ENCODE measurements around the gene MAPT.
"Not testable (repeated sequence)": the region's sequence is repeated elsewhere in the genome, so short reads cannot be mapped to it uniquely, and the experiment has no call there.

MAPT gene

DNA sequence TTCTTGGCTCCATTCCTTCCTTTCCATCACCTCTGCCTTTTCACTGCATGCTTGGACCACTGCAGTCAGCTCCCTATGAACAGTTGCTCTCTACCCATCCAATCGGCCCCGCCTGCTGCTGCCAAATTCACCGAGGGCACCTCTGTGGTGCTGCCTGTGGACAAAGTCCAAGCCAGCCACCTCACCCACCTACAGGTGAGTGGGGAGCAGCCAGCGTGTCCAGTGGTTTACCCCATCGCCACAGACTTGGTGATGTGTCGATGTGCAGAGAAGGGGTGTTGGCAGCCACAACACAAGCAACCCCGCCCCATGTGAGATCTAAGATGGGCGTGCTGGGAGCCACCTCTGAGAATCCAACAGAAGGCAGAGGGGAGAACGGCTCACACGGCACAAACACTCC, 61.0 kb downstream of the MAPT start:
- in situ Hi-C loops (cut with HindIII; ENCODE audit: low pct_unique_long_range_greater_than_20kb, low sequenced_read_pairs): no loop called here
- DNase-seq (ENCODE audit: low read depth in 1 of 2, low spot score in 1 of 2): no peak
- no peak for TF ChIP-seq JUND (IDR thresholded peaks at IDR 0.05; ENCODE audit: low read depth)

- no peak for TF ChIP-seq JUND (IDR thresholded peaks at IDR 0.05; ENCODE audit: low read depth)
- no peak for DNase-seq (ENCODE audit: low read depth in 1 of 2, low spot score in 1 of 2)
- in situ Hi-C loops (cut with HindIII; ENCODE audit: low pct_unique_long_range_greater_than_20kb, low sequenced_read_pairs): no loop called here
Measured at GRCh38 chr17:45956090-45956489, 61.7 kb downstream of the MAPT start.

DNA sequence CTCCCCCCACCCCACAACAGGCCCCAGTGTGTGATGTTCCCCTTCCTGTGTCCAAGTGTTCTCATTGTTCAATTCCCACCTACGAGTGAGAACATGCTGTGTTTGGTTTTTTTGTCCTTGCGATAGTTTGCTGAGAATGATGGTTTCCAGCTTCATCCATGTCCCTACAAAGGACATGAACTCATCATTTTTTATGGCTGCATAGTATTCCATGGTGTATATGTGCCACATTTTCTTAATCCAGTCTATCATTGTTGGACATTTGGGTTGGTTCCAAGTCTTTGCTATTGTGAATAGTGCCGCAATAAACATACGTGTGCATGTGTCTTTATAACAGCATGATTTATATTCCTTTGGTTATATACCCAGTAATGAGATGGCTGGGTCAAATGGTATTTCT, 62.4 kb downstream of the MAPT start:
- DNase-seq (ENCODE audit: low read depth in 1 of 2, low spot score in 1 of 2); in situ Hi-C loops (cut with HindIII; ENCODE audit: low pct_unique_long_range_greater_than_20kb, low sequenced_read_pairs): not testable (repeated sequence)

- in situ Hi-C loops (cut with HindIII; ENCODE audit: low pct_unique_long_range_greater_than_20kb, low sequenced_read_pairs): no loop called here
- DNase-seq (ENCODE audit: low read depth in 1 of 2, low spot score in 1 of 2): no peak
- no peak for TF ChIP-seq JUND (IDR thresholded peaks at IDR 0.05; ENCODE audit: low read depth)
Measured at GRCh38 chr17:45958307-45958706, 64.0 kb downstream of the MAPT start.

GRCh38 chr17:45958994-45959665, 64.8 kb downstream of the MAPT start:
- TF ChIP-seq JUND (IDR thresholded peaks at IDR 0.05; ENCODE audit: low read depth): no peak
- in situ Hi-C loops (cut with HindIII; ENCODE audit: low pct_unique_long_range_greater_than_20kb, low sequenced_read_pairs): no loop called here
- no peak for DNase-seq (ENCODE audit: low read depth in 1 of 2, low spot score in 1 of 2)

GRCh38 chr17:45960311-45960710, 66.0 kb downstream of the MAPT start:
- in situ Hi-C loops (cut with HindIII; ENCODE audit: low pct_unique_long_range_greater_than_20kb, low sequenced_read_pairs): no loop called here
- DNase-seq (ENCODE audit: low read depth in 1 of 2, low spot score in 1 of 2): no peak
- no peak for TF ChIP-seq JUND (IDR thresholded peaks at IDR 0.05; ENCODE audit: low read depth)

- no peak for DNase-seq (ENCODE audit: low read depth in 1 of 2, low spot score in 1 of 2)
- in situ Hi-C loops (cut with HindIII; ENCODE audit: low pct_unique_long_range_greater_than_20kb, low sequenced_read_pairs): no loop called here
- no peak for TF ChIP-seq JUND (IDR thresholded peaks at IDR 0.05; ENCODE audit: low read depth)
Measured at GRCh38 chr17:45961206-45961605, 66.9 kb downstream of the MAPT start.

DNA sequence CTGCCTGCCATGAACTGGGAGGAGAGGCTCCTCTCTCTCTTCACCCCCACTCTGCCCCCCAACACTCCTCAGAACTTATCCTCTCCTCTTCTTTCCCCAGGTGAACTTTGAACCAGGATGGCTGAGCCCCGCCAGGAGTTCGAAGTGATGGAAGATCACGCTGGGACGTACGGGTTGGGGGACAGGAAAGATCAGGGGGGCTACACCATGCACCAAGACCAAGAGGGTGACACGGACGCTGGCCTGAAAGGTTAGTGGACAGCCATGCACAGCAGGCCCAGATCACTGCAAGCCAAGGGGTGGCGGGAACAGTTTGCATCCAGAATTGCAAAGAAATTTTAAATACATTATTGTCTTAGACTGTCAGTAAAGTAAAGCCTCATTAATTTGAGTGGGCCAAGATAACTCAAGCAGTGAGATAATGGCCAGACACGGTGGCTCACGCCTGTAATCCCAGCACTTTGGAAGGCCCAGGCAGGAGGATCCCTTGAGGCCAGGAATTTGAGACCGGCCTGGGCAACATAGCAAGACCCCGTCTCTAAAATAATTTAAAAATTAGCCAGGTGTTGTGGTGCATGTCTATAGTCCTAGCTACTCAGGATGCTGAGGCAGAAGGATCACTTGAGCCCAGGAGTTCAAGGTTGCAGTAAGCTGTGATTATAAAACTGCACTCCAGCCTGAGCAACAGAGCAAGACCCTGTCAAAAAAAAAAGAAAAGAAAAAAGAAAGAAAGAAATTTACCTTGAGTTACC, 68.0 kb downstream of the MAPT start:
- in situ Hi-C loops (cut with HindIII; ENCODE audit: low pct_unique_long_range_greater_than_20kb, low sequenced_read_pairs): no loop called here
- no peak for TF ChIP-seq JUND (IDR thresholded peaks at IDR 0.05; ENCODE audit: low read depth)
- no peak for DNase-seq (ENCODE audit: low read depth in 1 of 2, low spot score in 1 of 2)

GRCh38 chr17:45963283-45963682, 68.9 kb downstream of the MAPT start:
- in situ Hi-C loops (cut with HindIII; ENCODE audit: low pct_unique_long_range_greater_than_20kb, low sequenced_read_pairs): no loop called here

DNA sequence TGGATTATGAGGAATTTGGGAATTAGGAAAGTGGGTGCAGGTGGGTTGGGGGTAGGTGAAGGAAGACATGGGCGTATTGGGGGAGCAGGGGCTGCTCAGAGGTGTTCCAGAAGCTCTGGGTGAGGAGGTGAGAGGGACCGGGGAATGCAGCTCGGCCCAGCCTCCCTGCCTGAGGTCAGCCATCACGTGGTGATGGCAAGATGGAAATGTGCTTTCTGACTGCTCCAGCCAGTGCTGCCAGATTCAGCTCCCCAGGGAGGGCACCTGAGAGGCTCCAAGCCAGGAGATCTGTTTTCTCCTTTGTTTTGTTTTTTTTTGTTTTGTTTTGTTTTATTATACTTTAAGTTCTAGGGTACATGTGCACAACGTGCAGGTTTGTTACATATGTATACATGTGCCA, 69.5 kb downstream of the MAPT start:
- TF ChIP-seq JUND (IDR thresholded peaks at IDR 0.05; ENCODE audit: low read depth): no peak
- in situ Hi-C loops (cut with HindIII; ENCODE audit: low pct_unique_long_range_greater_than_20kb, low sequenced_read_pairs): no loop called here
- no peak for DNase-seq (ENCODE audit: low read depth in 1 of 2, low spot score in 1 of 2)

More at GRCh38 chr17:45963283-45963682, 68.9 kb downstream of the MAPT start:
- no peak for DNase-seq (ENCODE audit: low read depth in 1 of 2, low spot score in 1 of 2)
- TF ChIP-seq JUND (IDR thresholded peaks at IDR 0.05; ENCODE audit: low read depth): no peak

DNA sequence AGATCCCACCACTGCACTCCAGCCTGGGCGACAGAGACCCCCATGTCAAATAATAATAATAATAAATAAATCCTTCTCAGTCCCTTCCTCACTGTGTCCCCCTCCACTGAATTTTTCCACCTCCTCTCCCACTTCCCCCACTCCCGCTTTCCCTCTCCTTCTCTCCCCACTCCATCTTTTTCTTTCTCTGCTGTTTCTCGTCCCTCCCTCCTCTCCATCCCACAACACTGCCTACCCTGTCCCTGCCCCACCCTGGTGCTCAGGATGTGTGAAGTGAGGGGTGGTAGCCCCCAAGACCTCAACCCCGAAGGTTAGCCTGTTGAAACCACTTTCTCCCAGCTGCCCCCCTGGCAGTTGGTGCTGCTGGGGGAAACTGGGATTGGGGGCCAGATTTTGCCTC, 70.3 kb downstream of the MAPT start:
- in situ Hi-C loops (cut with HindIII; ENCODE audit: low pct_unique_long_range_greater_than_20kb, low sequenced_read_pairs): no loop called here
- DNase-seq (ENCODE audit: low read depth in 1 of 2, low spot score in 1 of 2): no peak
- TF ChIP-seq JUND (IDR thresholded peaks at IDR 0.05; ENCODE audit: low read depth): no peak

- DNase-seq (ENCODE audit: low read depth in 1 of 2, low spot score in 1 of 2): no peak
- in situ Hi-C loops (cut with HindIII; ENCODE audit: low pct_unique_long_range_greater_than_20kb, low sequenced_read_pairs): no loop called here
- TF ChIP-seq JUND (IDR thresholded peaks at IDR 0.05; ENCODE audit: low read depth): no peak
Measured at GRCh38 chr17:45965812-45966211, 71.5 kb downstream of the MAPT start.

DNA sequence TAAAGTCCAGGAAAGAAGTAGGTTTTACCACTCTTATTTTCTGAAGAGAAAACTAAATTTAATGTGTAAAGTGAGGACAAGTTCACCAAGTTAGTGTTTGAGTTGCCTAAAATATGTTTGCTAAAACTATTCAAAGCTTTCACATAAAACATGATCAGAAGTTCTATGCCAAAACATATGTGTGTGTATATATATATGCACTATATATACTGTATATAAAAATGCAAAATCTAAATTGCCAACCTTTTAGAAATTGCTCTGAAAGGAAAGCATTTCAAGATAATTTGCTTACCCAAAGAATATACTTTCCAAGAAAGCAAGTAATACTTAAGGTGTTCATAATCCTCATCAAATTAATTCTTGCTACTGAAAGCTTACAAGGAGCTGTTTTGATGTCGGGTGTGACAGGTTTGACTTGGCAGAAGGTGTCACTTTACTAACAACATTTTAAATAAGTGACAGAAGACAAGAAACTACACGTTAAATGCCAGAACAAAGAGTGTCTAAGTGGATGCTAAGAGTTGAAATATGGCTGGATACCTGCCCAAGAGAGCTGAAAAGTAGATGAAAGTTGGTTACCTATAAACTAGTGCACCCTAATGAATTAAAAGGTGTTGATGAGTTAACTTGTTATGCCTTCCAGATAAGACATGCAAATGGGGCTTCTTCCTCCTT, 72.4 kb downstream of the MAPT start:
- in situ Hi-C loops (cut with HindIII; ENCODE audit: low pct_unique_long_range_greater_than_20kb, low sequenced_read_pairs): no loop called here
- no peak for DNase-seq (ENCODE audit: low read depth in 1 of 2, low spot score in 1 of 2)
- TF ChIP-seq JUND (IDR thresholded peaks at IDR 0.05; ENCODE audit: low read depth): no peak
